ENCODE results near the gene CD55. TPM values are rescaled to one million over a fixed set of nuclear protein-coding genes. Genes with fewer than 3 reads are reported as not detected.

The CD55 gene
- total RNA-seq, 1 experiment from 2014 or later = 75.4 TPM

- RAD21 ChIA-PET (ENCODE audit: low non-redundant PET in 1 of 2, low total read pairs in 2 of 2, uncharacterized antibody in 2 of 2, unreplicated experiment in 2 of 2) = no interaction called here
- BruUV-seq (replicated peaks) = no TSS peak
- Histone ChIP-seq H3K9ac (ENCODE audit: low read length) (no peak overlapping the region), H3K27ac (ENCODE audit: low read depth, low read length) (no peak overlapping the region), H3K4me2 (ENCODE audit: low read length) (no peak overlapping the region), H4K20me1 (ENCODE audit: insufficient read depth) (no peaks in the 10 kb centered on the region), H3K4me3 (replicated peaks in 1 of 2; ENCODE audit: low read depth in 1 of 2, low read length in 2 of 2) (no peak overlapping the region), H3K4me1 (ENCODE audit: control insufficient read depth in 1 of 2, insufficient read depth in 2 of 2, low read length in 2 of 2) (peaks cover 11 to 35% of the 10 kb centered on the region in 2 experiments), H3K79me2 (ENCODE audit: insufficient read depth, low read length) (no peaks in the 10 kb centered on the region), H2AFZ (ENCODE audit: low read depth, low read length, poor library complexity, severe bottlenecking) (no peak overlapping the region), H3K27me3 (ENCODE audit: insufficient read depth, low read length) (no peaks in the 10 kb centered on the region), H3K36me3 (ENCODE audit: control insufficient read depth in 1 of 2, insufficient read depth in 2 of 2, low read length in 2 of 2) (no peaks in the 10 kb centered on the region), H3K9me2 (ENCODE audit: insufficient read depth) (no peaks in the 10 kb centered on the region), H3K9me3 (ENCODE audit: control insufficient read depth in 1 of 2, insufficient read depth in 1 of 2, low read depth in 1 of 2, low read length in 2 of 2) (no peaks in the 10 kb centered on the region)
- ATAC-seq (no peak), DNase-seq (ENCODE audit: low read depth, low spot score) (no peak)
- TF ChIP-seq ATF3 (IDR thresholded peaks at IDR 0.05) (no peak), EZH2 (IDR thresholded peaks at IDR 0.05) (no peak), SP1 (IDR thresholded peaks at IDR 0.05; ENCODE audit: low read depth) (no peak), POLR2A (IDR thresholded peaks at IDR 0.05; ENCODE audit: borderline replicate concordance, extremely low read depth, insufficient read depth, insufficient read length) (no peak), SRF (IDR thresholded peaks at IDR 0.05; ENCODE audit: low read depth) (no peak), POLR2AphosphoS5 (IDR thresholded peaks at IDR 0.05; ENCODE audit: low read depth, low read length) (no peak), ZNF274 (IDR thresholded peaks at IDR 0.05; ENCODE audit: low read depth, low read length) (no peak), EZH2phosphoT487 (IDR thresholded peaks at IDR 0.05; ENCODE audit: borderline replicate concordance) (no peak), CEBPB (IDR thresholded peaks at IDR 0.05; ENCODE audit: low read depth) (no peak), YY1 (IDR thresholded peaks at IDR 0.05; ENCODE audit: extremely low read depth, insufficient replicate concordance, low read depth, low read length) (no peak), EGR1 (IDR thresholded peaks at IDR 0.05; ENCODE audit: low read depth) (no peak), TCF7L2 (IDR thresholded peaks at IDR 0.05; ENCODE audit: borderline replicate concordance, extremely low read depth, insufficient read depth, insufficient read length) (no peak), JUND (IDR thresholded peaks at IDR 0.05) (no peak), ZBTB33 (IDR thresholded peaks at IDR 0.05; ENCODE audit: extremely low read depth, insufficient replicate concordance, low read length) (no peak)
- intact Hi-C loops (cut with micrococcal nuclease) = no loop called here
- POLR2A ChIA-PET = interaction anchor here (1.1 kb wide), 1 partner anchor 15 kb away, joined by 3 read pairs; the partner anchor contains the start of gene CD55
- CTCF ChIA-PET = no interaction called here
Observed at GRCh38 chr1:207306023-207306422, 15.5 kb upstream of the CD55 start.
